Astrocyte (in vitro differentiated cells and primary cell): ENCODE measurements around the gene BPTF. TPM values are rescaled to one million over a fixed set of nuclear protein-coding genes. Genes with fewer than 3 reads are reported as not detected.
"Not testable (repeated sequence)": the region's sequence is repeated elsewhere in the genome, so short reads cannot be mapped to it uniquely, and the experiment has no call there.

Experiments
- DNase-seq: peaks from one replicate; pipeline ENCODE4 v3.0.0-alpha.2; 2010; ENCODE audit warnings: low read depth
- FAIRE-seq: peaks from 2 replicates; lab custom pipeline; 2011; peaks lifted over from hg19 to GRCh38; lab: Jason Lieb, UNC
- H2AFZ ChIP-seq: 2 replicates; pipeline ENCODE4 v1.6.0; 2012; ENCODE audit warnings: low read depth, low read length, inconsistent platforms
- H3K27ac ChIP-seq: 2 replicates; pipeline ENCODE4 v1.5.1; 2011; ENCODE audit warnings: low read depth, low read length, inconsistent platforms
- H3K27me3 ChIP-seq: 2 replicates; pipeline ENCODE4 v1.6.0; 2011; ENCODE audit warnings: low read length, inconsistent platforms; ENCODE audit not compliant: insufficient read depth
- H3K36me3 ChIP-seq: 2 replicates; pipeline ENCODE4 v1.5.1; 2011; ENCODE audit warnings: low read length, inconsistent platforms; ENCODE audit not compliant: insufficient read depth
- H3K4me1 ChIP-seq: 2 replicates; pipeline ENCODE4 v1.5.1; 2011; ENCODE audit warnings: low read length, inconsistent platforms; ENCODE audit not compliant: insufficient read depth
- H3K4me2 ChIP-seq: 2 replicates; pipeline ENCODE4 v1.6.0; 2012; ENCODE audit warnings: low read length, inconsistent platforms
- H3K4me3 ChIP-seq: 2 replicates; pipeline ENCODE4 v1.5.1; 2011; ENCODE audit warnings: low read depth, mild to moderate bottlenecking, low read length, inconsistent platforms; ENCODE audit not compliant: insufficient read depth
- H3K79me2 ChIP-seq: 2 replicates; pipeline ENCODE4 v1.6.0; 2012; ENCODE audit warnings: mild to moderate bottlenecking, low read length, inconsistent platforms; ENCODE audit not compliant: insufficient read depth
- H3K9ac ChIP-seq: 2 replicates; pipeline ENCODE4 v1.6.0; 2012; ENCODE audit warnings: mild to moderate bottlenecking, low read length, inconsistent platforms
- H3K9me3 ChIP-seq: 2 replicates; pipeline ENCODE4 v1.5.1; 2012; ENCODE audit warnings: low read depth, mild to moderate bottlenecking, low read length, inconsistent platforms; ENCODE audit not compliant: insufficient read depth
- H4K20me1 ChIP-seq: 2 replicates; pipeline ENCODE4 v1.6.0; 2012; ENCODE audit warnings: low read length, inconsistent platforms; ENCODE audit not compliant: insufficient read depth
- H3K27ac Mint-ChIP-seq: one replicate; pipeline ENCODE4 v1.8.0; 2021; ENCODE audit warnings: mild to moderate bottlenecking, mixed read lengths; ENCODE audit not compliant: unreplicated experiment
- H3K27me3 Mint-ChIP-seq: one replicate; pipeline ENCODE4 v1.8.0; 2021; ENCODE audit warnings: low read depth, mixed read lengths; ENCODE audit not compliant: unreplicated experiment
- H3K36me3 Mint-ChIP-seq: one replicate; pipeline ENCODE4 v1.8.0; 2021; ENCODE audit warnings: low read depth, mixed read lengths; ENCODE audit not compliant: unreplicated experiment
- H3K4me1 Mint-ChIP-seq: one replicate; pipeline ENCODE4 v1.8.0; 2021; ENCODE audit warnings: low read depth, mixed read lengths; ENCODE audit not compliant: unreplicated experiment
- H3K4me3 Mint-ChIP-seq: one replicate; pipeline ENCODE4 v1.8.0; 2021; ENCODE audit warnings: mild to moderate bottlenecking, moderate library complexity, mixed read lengths; ENCODE audit not compliant: unreplicated experiment
- H3K9me3 Mint-ChIP-seq: one replicate; pipeline ENCODE4 v1.8.0; 2021; ENCODE audit warnings: mild to moderate bottlenecking, mixed read lengths; ENCODE audit not compliant: unreplicated experiment
- EZH2 ChIP-seq: IDR thresholded peaks from 2 replicates; pipeline ENCODE4 v1.6.1; 2012; ENCODE audit warnings: mild to moderate bottlenecking, low read length, inconsistent platforms; ENCODE audit not compliant: insufficient read depth
- total RNA-seq: library from RNA; stranded (reverse); gene quantifications from 2 replicates; pipeline ENCODE4 v1.2.1, GENCODE V29; 2021
- TF ChIP-seq, protein P1 (sequence below): IDR thresholded peaks from 2 replicates; pipeline ENCODE4 v1.5.1; 2011; ENCODE audit warnings: low read depth, mild to moderate bottlenecking, inconsistent platforms, low read length, moderate library complexity; ENCODE audit not compliant: insufficient read depth

BPTF gene
- total RNA-seq, 1 donor from 2014 or later: 72.7 TPM

DNA sequence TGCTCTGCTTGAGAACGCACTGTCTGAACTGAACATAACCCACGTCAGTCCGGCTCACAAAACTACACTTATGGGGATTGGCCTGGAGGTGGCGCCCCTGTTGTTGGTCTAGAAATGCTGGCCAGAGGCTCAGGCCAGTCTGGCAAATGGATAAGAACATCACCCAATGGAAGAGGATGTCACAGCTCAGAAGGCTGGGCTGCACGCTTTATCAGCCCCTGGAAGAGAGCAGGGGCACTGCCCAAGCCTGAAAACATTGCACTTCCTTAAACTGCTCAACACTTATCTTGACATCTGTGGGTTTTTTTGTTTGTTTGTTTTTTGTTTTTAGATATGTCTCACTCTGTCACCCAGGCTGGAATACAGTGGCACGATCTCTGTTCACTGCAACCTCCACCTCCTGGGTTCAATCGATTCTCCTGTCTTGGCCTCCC lies 24.8 kb upstream of the BPTF start:
- no peak for FAIRE-seq

DNA sequence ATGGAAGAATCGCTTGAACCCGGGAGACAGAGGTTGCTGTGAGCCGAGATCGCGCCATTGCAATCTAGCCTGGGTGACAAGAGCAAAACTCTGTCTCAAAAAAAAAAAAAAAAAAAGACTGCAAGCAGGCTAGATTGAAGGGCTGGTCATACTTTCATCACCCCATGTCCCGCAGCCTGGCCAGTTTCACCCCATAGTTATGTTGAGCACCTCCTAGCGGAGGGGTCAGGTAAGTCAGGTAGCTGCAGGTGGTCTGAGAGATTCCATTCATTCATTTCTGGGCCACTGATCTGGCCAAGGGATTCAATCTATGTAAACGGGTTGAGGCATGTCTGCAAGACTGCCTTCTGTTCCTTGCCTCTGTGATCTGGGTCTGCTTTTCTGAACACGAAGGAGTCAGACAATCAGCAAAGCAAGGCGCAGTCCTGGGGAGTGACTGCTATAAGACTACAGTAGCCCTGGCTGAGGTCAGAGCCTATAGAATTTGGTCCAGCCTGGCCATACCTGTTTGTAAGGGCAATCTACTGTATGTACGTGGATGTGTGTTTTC lies 23.6 kb upstream of the BPTF start:
- H3K4me3 Mint-ChIP-seq: no peak overlapping the region
- no peaks in the 10 kb centered on the region for H3K9me3 Mint-ChIP-seq
- H3K36me3 Mint-ChIP-seq: no peaks in the 10 kb centered on the region
- DNase-seq (no peak), FAIRE-seq (no peak)
- H3K36me3 ChIP-seq: no peaks in the 10 kb centered on the region
- H3K9me3 ChIP-seq: no peaks in the 10 kb centered on the region
- peaks cover 1% of the 10 kb centered on the region for H3K27me3 ChIP-seq
- no peak for TF ChIP-seq EZH2
- TF ChIP-seq, protein P1, sequence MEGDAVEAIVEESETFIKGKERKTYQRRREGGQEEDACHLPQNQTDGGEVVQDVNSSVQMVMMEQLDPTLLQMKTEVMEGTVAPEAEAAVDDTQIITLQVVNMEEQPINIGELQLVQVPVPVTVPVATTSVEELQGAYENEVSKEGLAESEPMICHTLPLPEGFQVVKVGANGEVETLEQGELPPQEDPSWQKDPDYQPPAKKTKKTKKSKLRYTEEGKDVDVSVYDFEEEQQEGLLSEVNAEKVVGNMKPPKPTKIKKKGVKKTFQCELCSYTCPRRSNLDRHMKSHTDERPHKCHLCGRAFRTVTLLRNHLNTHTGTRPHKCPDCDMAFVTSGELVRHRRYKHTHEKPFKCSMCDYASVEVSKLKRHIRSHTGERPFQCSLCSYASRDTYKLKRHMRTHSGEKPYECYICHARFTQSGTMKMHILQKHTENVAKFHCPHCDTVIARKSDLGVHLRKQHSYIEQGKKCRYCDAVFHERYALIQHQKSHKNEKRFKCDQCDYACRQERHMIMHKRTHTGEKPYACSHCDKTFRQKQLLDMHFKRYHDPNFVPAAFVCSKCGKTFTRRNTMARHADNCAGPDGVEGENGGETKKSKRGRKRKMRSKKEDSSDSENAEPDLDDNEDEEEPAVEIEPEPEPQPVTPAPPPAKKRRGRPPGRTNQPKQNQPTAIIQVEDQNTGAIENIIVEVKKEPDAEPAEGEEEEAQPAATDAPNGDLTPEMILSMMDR: no peak
- H3K4me1 Mint-ChIP-seq: no peaks in the 10 kb centered on the region
- no peak overlapping the region for H2AFZ ChIP-seq
- H3K79me2 ChIP-seq: no peaks in the 10 kb centered on the region
- H3K4me3 ChIP-seq: no peak overlapping the region
- H3K9ac ChIP-seq: no peak overlapping the region
- no peaks in the 10 kb centered on the region for H3K4me1 ChIP-seq
- no peak overlapping the region for H3K4me2 ChIP-seq
- H4K20me1 ChIP-seq: no peaks in the 10 kb centered on the region
- peaks cover 8% of the 10 kb centered on the region for H3K27me3 Mint-ChIP-seq
- no peak overlapping the region for H3K27ac ChIP-seq
- no peak overlapping the region for H3K27ac Mint-ChIP-seq

More for the DNA sequence above, 24.8 kb upstream of the BPTF start:
- Histone ChIP-seq H3K79me2 (no peaks in the 10 kb centered on the region), H3K36me3 (no peaks in the 10 kb centered on the region), H3K27me3 (peaks cover 2% of the 10 kb centered on the region), H3K4me2 (no peak overlapping the region), H3K9ac (no peak overlapping the region), H3K4me1 (no peaks in the 10 kb centered on the region), H3K4me3 (no peak overlapping the region), H2AFZ (no peak overlapping the region), H4K20me1 (no peaks in the 10 kb centered on the region), H3K27ac (no peak overlapping the region), H3K9me3 (no peaks in the 10 kb centered on the region)
- Mint-ChIP-seq H3K27me3 (peaks cover 9% of the 10 kb centered on the region), H3K9me3 (no peaks in the 10 kb centered on the region), H3K4me3 (no peak overlapping the region), H3K27ac (no peak overlapping the region), H3K36me3 (no peaks in the 10 kb centered on the region), H3K4me1 (no peaks in the 10 kb centered on the region)
- TF ChIP-seq, protein P1: peak; percentile 62
- TF ChIP-seq EZH2: no peak
- peak; percentile 40 for DNase-seq

DNA sequence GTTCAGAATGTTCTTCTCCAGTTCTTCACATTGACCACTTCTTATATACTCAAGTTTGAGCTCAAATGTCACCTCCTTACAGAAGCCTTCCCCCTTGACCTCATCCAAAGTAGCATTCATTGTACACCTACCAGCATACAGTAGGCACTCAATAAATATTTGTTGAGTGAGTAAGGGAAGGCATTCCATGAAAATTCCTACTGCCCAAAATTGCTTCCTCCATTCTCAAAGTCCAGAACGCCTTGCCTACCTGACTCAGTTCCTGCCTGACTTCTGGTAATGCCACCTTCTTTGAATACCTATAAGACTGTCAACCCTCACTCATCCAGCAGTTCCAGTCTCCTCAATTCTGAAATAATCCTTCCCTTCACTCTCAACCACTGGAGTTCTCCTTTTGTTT lies 14.8 kb upstream of the BPTF start:
- H3K79me2 ChIP-seq: no peaks in the 10 kb centered on the region
- no peaks in the 10 kb centered on the region for H4K20me1 ChIP-seq
- Mint-ChIP-seq H3K4me1 (no peaks in the 10 kb centered on the region), H3K36me3 (no peaks in the 10 kb centered on the region), H3K27ac (no peak overlapping the region), H3K9me3 (no peaks in the 10 kb centered on the region), H3K4me3 (no peak overlapping the region), H3K27me3 (peaks cover 2% of the 10 kb centered on the region)
- H3K27me3 ChIP-seq: no peaks in the 10 kb centered on the region
- no peaks in the 10 kb centered on the region for H3K9me3 ChIP-seq
- H2AFZ ChIP-seq: no peak overlapping the region
- H3K36me3 ChIP-seq: no peaks in the 10 kb centered on the region
- H3K4me3 ChIP-seq: no peak overlapping the region
- no peak overlapping the region for H3K9ac ChIP-seq
- no peaks in the 10 kb centered on the region for H3K4me1 ChIP-seq
- FAIRE-seq (no peak), DNase-seq (no peak)
- H3K4me2 ChIP-seq: no peak overlapping the region
- H3K27ac ChIP-seq: no peak overlapping the region
- TF ChIP-seq EZH2: no peak
- TF ChIP-seq, protein P1: no peak

DNA sequence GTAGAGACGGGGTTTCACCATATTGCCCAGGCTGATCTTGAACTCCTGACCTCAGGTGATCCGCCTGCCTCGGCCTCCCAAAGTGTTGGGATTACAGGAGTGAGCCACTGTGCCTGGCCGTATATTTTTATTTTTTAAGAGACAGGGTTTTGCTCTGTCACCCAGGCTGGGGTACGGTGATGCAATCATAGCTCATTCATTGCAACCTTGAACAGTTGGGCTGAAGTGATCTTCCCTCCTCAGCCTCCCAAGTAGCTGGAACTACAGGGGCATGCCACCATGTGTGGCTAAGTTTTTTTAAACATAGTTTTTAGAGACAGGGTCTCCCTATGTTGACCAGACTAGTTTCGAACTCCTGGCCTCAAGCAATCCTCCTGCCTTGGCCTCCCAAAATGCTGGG lies 12.9 kb upstream of the BPTF start:
- not testable (repeated sequence) for H3K79me2 ChIP-seq, H2AFZ ChIP-seq, H3K27ac Mint-ChIP-seq, H3K36me3 ChIP-seq, H3K27ac ChIP-seq, H3K4me3 ChIP-seq, H4K20me1 ChIP-seq, H3K27me3 ChIP-seq, H3K36me3 Mint-ChIP-seq, H3K4me1 Mint-ChIP-seq, H3K9ac ChIP-seq, DNase-seq, H3K4me3 Mint-ChIP-seq, H3K4me2 ChIP-seq, H3K4me1 ChIP-seq, H3K27me3 Mint-ChIP-seq, FAIRE-seq, H3K9me3 ChIP-seq, H3K9me3 Mint-ChIP-seq
